A549 (cell line): ENCODE measurements around the gene PRC1. TPM values are rescaled to one million over a fixed set of nuclear protein-coding genes. Genes with fewer than 3 reads are reported as not detected.
A peak's percentile ranks its signal among the peaks of the same experiment; 100 is the strongest.

Experiments
- CEBPB ChIP-seq, 2 experiments: fragments of >200 bp in 1 of 2; sonication (Bioruptor Twin) in 1 of 2; formaldehyde crosslinking in 1 of 2; IDR thresholded peaks; 2 replicates each; pipeline ENCODE4 v1.6.1; 2012 to 2016
- CHD2 ChIP-seq: fragments of 150-350 bp; IDR thresholded peaks from 2 replicates; pipeline ENCODE4 v1.6.1; 2014; ENCODE audit warnings: low read length; ENCODE audit not compliant: partially characterized antibody
- CHD4 ChIP-seq: fragments of 200-600 bp; sonication (generic); IDR thresholded peaks from 2 replicates; pipeline ENCODE4 v1.6.1; 2016; ENCODE audit warnings: antibody characterized with exemption, mild to moderate bottlenecking, borderline replicate concordance
- EHF ChIP-seq: fragments of 250-450 bp; sonication (Bioruptor Pico); IDR thresholded peaks from 2 replicates; pipeline ENCODE4 v1.5.0; 2020; ENCODE audit warnings: mild to moderate bottlenecking
- EHMT2 ChIP-seq: fragments of 200-600 bp; sonication (generic); IDR thresholded peaks from 2 replicates; pipeline ENCODE4 v1.6.1; 2016; ENCODE audit warnings: antibody characterized with exemption, low read depth, mild to moderate bottlenecking, moderate library complexity
- EP300 ChIP-seq, 2 experiments: fragments of >200 bp; sonication (Bioruptor Twin); formaldehyde crosslinking; IDR thresholded peaks; 2 replicates in 1 of 2; 3 replicates in 1 of 2; pipeline ENCODE4 v1.6.1; 2016 to 2017
- FOSL2 ChIP-seq, 2 experiments: fragments of 450-650 bp in 1 of 2; fragments of >200 bp in 1 of 2; sonication (Bioruptor Twin) in 1 of 2; formaldehyde crosslinking; IDR thresholded peaks; 2 replicates each; pipeline versions ENCODE4 v1.5.0 to v1.6.1; 2016 to 2020; ENCODE audit warnings: mild to moderate bottlenecking in 1 of 2, moderate library complexity in 1 of 2
- FOXS1 ChIP-seq: fragments of 250-450 bp; sonication (Bioruptor Pico); IDR thresholded peaks from 2 replicates; pipeline ENCODE4 v1.5.0; 2020; ENCODE audit warnings: mild to moderate bottlenecking, moderate library complexity
- HEYL ChIP-seq: fragments of 250-450 bp; sonication (Bioruptor Pico); IDR thresholded peaks from 2 replicates; pipeline ENCODE4 v1.8.0; 2021; ENCODE audit warnings: mild to moderate bottlenecking, moderate library complexity
- HOXA7 ChIP-seq: fragments of 250-450 bp; sonication (Bioruptor Pico); IDR thresholded peaks from 2 replicates; pipeline ENCODE4 v1.5.0; 2020; ENCODE audit warnings: mild to moderate bottlenecking, moderate library complexity
- HOXB5 ChIP-seq: fragments of 250-450 bp; sonication (Bioruptor Pico); IDR thresholded peaks from 2 replicates; pipeline ENCODE4 v1.5.0; 2020; ENCODE audit warnings: mild to moderate bottlenecking, moderate library complexity
- JUN ChIP-seq, 2 experiments: fragments of >200 bp; sonication (Bioruptor Twin); formaldehyde crosslinking; IDR thresholded peaks; 2 replicates in 1 of 2; 3 replicates in 1 of 2; pipeline ENCODE4 v1.6.1; 2016 to 2017
- KDM1A ChIP-seq: fragments of 200-600 bp; sonication (generic); IDR thresholded peaks from 2 replicates; pipeline ENCODE4 v1.6.1; 2016; ENCODE audit warnings: low read depth, mild to moderate bottlenecking
- KDM5A ChIP-seq: fragments of 200-600 bp; sonication (generic); IDR thresholded peaks from 2 replicates; pipeline ENCODE4 v1.6.1; 2016; ENCODE audit warnings: antibody characterized with exemption, mild to moderate bottlenecking
- MAFK ChIP-seq: fragments of 450-650 bp; IDR thresholded peaks from 2 replicates; pipeline ENCODE4 v1.6.1; 2014; ENCODE audit not compliant: partially characterized antibody
- MYC ChIP-seq: IDR thresholded peaks from 2 replicates; pipeline ENCODE4 v1.6.1; 2012; ENCODE audit warnings: mild to moderate bottlenecking, inconsistent platforms, low read length, improper control_type of control experiment, borderline replicate concordance
- POLR2A ChIP-seq: IDR thresholded peaks from 2 replicates; pipeline ENCODE4 v1.6.1; 2012; ENCODE audit warnings: mild to moderate bottlenecking, low read length
- POLR2AphosphoS2 ChIP-seq: conservative IDR thresholded peaks from 2 replicates; pipeline ENCODE4 v1.6.1; 2012; ENCODE audit warnings: low read length, improper control_type of control experiment, inconsistent platforms
- RAD21 ChIP-seq, 2 experiments: fragments of >200 bp in 1 of 2; sonication (Bioruptor Twin) in 1 of 2; formaldehyde crosslinking in 1 of 2; IDR thresholded peaks in 1 of 2; conservative IDR thresholded peaks in 1 of 2; 2 replicates in 1 of 2; 3 replicates in 1 of 2; pipeline ENCODE4 v1.6.1; 2012 to 2018; ENCODE audit warnings: inconsistent platforms in 1 of 2
- RARB ChIP-seq: fragments of 250-450 bp; sonication (Bioruptor Pico); IDR thresholded peaks from 2 replicates; pipeline ENCODE4 v1.8.0; 2021; ENCODE audit warnings: mild to moderate bottlenecking, moderate library complexity
- RFX5 ChIP-seq: fragments of 450-650 bp; IDR thresholded peaks from 2 replicates; pipeline ENCODE4 v1.7.1; 2014; ENCODE audit warnings: antibody characterized with exemption, mild to moderate bottlenecking, moderate library complexity
- RNF2 ChIP-seq: fragments of 200-600 bp; sonication (generic); IDR thresholded peaks from 2 replicates; pipeline ENCODE4 v1.6.1; 2016; ENCODE audit warnings: low read depth, mild to moderate bottlenecking, antibody characterized with exemption, moderate library complexity, borderline replicate concordance
- SMC3 ChIP-seq: fragments of >200 bp; sonication (Bioruptor Twin); formaldehyde crosslinking; IDR thresholded peaks from 3 replicates; pipeline ENCODE4 v1.6.1; 2018; ENCODE audit warnings: inconsistent platforms
- SREBF2 ChIP-seq: fragments of 450-650 bp; IDR thresholded peaks from 2 replicates; pipeline ENCODE4 v1.6.1; 2014; ENCODE audit warnings: mild to moderate bottlenecking, moderate library complexity
- ZFP36 ChIP-seq: fragments of 450-650 bp; IDR thresholded peaks from 2 replicates; pipeline ENCODE4 v1.6.1; 2014; ENCODE audit warnings: borderline replicate concordance; ENCODE audit not compliant: partially characterized antibody
- ZSCAN20 ChIP-seq: fragments of 250-450 bp; sonication (Bioruptor Pico); IDR thresholded peaks from 2 replicates; pipeline ENCODE4 v1.8.0; 2022; ENCODE audit warnings: mild to moderate bottlenecking, moderate library complexity
- polyA plus RNA-seq, 4 experiments: library from polyadenylated mRNA; depleted of rRNA in 3 of 4; stranded (reverse); fragments of >200 nt; fragmentation: RNase III in 1 of 4; extraction: RNeasy Plus Mini Kit Qiagen cat#74134 plus additional on column Dnase treatment in 1 of 4; gene quantifications; 2 replicates in 3 of 4; 3 replicates in 1 of 4; pipeline ENCODE4 v1.2.3, GENCODE V29; 2011 to 2017
- TF ChIP-seq, protein P1 (sequence below): fragments of 250-450 bp; sonication (Bioruptor Pico); IDR thresholded peaks from 2 replicates; pipeline ENCODE4 v1.5.0; 2021; ENCODE audit warnings: mild to moderate bottlenecking, moderate library complexity, borderline replicate concordance
- TF ChIP-seq, protein P2 (sequence below): fragments of >200 bp; sonication (Bioruptor Twin); formaldehyde crosslinking; IDR thresholded peaks from 2 replicates; pipeline ENCODE4 v1.6.1; 2016
- TF ChIP-seq, protein P3 (sequence below): fragments of 200-600 bp; sonication (generic); IDR thresholded peaks from 2 replicates; pipeline ENCODE4 v1.6.1; 2016; ENCODE audit warnings: antibody characterized with exemption, mild to moderate bottlenecking, moderate library complexity
- TF ChIP-seq, protein P4 (sequence below): fragments of 450-650 bp; IDR thresholded peaks from 2 replicates; pipeline ENCODE4 v1.6.1; 2014; ENCODE audit warnings: antibody characterized with exemption
- TF ChIP-seq, protein P5 (sequence below): fragments of 250-450 bp; sonication (Bioruptor Pico); IDR thresholded peaks from 2 replicates; pipeline ENCODE4 v1.5.0; 2020; ENCODE audit warnings: low read depth, mild to moderate bottlenecking, moderate library complexity
- TF ChIP-seq, protein P6 (sequence below): IDR thresholded peaks from 2 replicates; pipeline ENCODE4 v1.6.1; 2012
- TF ChIP-seq, protein P7 (sequence below): IDR thresholded peaks from 2 replicates; pipeline ENCODE4 v1.6.1; 2012

PRC1 gene
- polyA plus RNA-seq, 2 of the 4 experiments (the other 2 are of a cell fraction) = 303 to 426 TPM

DNA sequence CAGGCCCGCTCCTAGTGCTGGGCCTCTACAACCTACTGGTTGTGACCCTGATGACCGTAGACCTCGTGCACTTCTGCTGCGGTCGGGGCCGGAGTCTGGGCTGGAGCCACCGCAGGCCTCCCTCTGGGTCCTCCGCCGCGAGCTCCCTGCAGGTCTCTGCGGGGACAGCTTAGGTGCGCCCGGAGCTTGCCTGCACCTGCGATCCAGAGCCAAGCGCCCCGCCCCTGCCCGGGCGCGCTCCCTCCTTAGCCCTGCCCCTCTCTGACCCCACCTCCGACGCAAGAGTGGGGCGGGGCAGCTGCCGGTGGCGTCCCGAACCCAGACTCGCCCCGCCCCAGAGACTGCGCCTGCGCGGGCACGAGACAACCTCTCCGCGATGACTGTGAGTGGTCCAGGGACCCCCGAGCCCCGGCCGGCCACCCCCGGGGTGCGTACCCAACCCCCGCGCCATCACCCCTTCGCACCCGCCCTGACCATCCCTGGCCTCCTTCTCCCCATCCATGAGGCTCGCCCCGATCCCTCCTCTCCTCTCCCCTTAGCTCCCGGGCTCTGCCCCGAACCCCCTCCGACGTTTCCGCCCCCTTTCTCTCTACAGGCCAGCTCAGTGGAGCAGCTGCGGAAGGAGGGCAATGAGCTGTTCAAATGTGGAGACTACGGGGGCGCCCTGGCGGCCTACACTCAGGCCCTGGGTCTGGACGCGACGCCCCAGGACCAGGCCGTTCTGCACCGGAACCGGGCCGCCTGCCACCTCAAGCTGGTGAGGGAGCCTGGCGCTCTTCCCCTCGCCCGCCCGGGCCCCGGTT, 59.2 kb downstream of the PRC1 start, which contains the start of gene UNC45A (continued):
- TF ChIP-seq POLR2A (peak; percentile 66), POLR2AphosphoS2 (no peak), CHD2 (no peak), MYC (peak; percentile 45; the same call in 1 of the 2 replicates), SMC3 (no peak), ZSCAN20 (CRISPR knock-in tag) (no peak), HEYL (CRISPR knock-in tag) (no peak), CHD4 (no peak), RNF2 (no peak), KDM1A (no peak), RAD21 (conservative IDR thresholded peaks at IDR 0.05 in 1 of 2, IDR thresholded peaks at IDR 0.05 in 1 of 2) (no peak), ZFP36 (no peak), JUN (IDR thresholded peaks at IDR 0.05) (peak; percentile 39 to 53; a peak in 2 of 5 replicates), FOXS1 (no peak), SREBF2 (no peak), RARB (no peak), RFX5 (no peak), CEBPB (IDR thresholded peaks at IDR 0.05) (no peak), EP300 (IDR thresholded peaks at IDR 0.05) (no peak), FOSL2 (IDR thresholded peaks at IDR 0.05) (no peak), FOSL2 (CRISPR knock-in tag; IDR thresholded peaks at IDR 0.05) (no peak), HOXB5 (no peak; the same call in 1 of the 2 replicates), MAFK (no peak), KDM5A (no peak), EHMT2 (no peak), EHF (CRISPR knock-in tag) (no peak), HOXA7 (CRISPR knock-in tag) (no peak)
- TF ChIP-seq, protein P1, sequence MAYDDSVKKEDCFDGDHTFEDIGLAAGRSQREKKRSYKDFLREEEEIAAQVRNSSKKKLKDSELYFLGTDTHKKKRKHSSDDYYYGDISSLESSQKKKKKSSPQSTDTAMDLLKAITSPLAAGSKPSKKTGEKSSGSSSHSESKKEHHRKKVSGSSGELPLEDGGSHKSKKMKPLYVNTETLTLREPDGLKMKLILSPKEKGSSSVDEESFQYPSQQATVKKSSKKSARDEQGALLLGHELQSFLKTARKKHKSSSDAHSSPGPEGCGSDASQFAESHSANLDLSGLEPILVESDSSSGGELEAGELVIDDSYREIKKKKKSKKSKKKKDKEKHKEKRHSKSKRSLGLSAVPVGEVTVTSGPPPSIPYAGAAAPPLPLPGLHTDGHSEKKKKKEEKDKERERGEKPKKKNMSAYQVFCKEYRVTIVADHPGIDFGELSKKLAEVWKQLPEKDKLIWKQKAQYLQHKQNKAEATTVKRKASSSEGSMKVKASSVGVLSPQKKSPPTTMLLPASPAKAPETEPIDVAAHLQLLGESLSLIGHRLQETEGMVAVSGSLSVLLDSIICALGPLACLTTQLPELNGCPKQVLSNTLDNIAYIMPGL = no peak
- TF ChIP-seq, protein P2, sequence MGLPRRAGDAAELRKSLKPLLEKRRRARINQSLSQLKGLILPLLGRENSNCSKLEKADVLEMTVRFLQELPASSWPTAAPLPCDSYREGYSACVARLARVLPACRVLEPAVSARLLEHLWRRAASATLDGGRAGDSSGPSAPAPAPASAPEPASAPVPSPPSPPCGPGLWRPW = no peak
- TF ChIP-seq, protein P3, sequence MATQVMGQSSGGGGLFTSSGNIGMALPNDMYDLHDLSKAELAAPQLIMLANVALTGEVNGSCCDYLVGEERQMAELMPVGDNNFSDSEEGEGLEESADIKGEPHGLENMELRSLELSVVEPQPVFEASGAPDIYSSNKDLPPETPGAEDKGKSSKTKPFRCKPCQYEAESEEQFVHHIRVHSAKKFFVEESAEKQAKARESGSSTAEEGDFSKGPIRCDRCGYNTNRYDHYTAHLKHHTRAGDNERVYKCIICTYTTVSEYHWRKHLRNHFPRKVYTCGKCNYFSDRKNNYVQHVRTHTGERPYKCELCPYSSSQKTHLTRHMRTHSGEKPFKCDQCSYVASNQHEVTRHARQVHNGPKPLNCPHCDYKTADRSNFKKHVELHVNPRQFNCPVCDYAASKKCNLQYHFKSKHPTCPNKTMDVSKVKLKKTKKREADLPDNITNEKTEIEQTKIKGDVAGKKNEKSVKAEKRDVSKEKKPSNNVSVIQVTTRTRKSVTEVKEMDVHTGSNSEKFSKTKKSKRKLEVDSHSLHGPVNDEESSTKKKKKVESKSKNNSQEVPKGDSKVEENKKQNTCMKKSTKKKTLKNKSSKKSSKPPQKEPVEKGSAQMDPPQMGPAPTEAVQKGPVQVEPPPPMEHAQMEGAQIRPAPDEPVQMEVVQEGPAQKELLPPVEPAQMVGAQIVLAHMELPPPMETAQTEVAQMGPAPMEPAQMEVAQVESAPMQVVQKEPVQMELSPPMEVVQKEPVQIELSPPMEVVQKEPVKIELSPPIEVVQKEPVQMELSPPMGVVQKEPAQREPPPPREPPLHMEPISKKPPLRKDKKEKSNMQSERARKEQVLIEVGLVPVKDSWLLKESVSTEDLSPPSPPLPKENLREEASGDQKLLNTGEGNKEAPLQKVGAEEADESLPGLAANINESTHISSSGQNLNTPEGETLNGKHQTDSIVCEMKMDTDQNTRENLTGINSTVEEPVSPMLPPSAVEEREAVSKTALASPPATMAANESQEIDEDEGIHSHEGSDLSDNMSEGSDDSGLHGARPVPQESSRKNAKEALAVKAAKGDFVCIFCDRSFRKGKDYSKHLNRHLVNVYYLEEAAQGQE = no peak
- TF ChIP-seq, protein P4, sequence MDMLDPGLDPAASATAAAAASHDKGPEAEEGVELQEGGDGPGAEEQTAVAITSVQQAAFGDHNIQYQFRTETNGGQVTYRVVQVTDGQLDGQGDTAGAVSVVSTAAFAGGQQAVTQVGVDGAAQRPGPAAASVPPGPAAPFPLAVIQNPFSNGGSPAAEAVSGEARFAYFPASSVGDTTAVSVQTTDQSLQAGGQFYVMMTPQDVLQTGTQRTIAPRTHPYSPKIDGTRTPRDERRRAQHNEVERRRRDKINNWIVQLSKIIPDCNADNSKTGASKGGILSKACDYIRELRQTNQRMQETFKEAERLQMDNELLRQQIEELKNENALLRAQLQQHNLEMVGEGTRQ = 0 out of 2 replicates have a peak, but pooled peaks have one; percentile 3
- TF ChIP-seq, protein P5, sequence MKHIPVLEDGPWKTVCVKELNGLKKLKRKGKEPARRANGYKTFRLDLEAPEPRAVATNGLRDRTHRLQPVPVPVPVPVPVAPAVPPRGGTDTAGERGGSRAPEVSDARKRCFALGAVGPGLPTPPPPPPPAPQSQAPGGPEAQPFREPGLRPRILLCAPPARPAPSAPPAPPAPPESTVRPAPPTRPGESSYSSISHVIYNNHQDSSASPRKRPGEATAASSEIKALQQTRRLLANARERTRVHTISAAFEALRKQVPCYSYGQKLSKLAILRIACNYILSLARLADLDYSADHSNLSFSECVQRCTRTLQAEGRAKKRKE = no peak
- TF ChIP-seq, protein P6, sequence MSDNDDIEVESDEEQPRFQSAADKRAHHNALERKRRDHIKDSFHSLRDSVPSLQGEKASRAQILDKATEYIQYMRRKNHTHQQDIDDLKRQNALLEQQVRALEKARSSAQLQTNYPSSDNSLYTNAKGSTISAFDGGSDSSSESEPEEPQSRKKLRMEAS = peak; percentile 55
- TF ChIP-seq, protein P7, sequence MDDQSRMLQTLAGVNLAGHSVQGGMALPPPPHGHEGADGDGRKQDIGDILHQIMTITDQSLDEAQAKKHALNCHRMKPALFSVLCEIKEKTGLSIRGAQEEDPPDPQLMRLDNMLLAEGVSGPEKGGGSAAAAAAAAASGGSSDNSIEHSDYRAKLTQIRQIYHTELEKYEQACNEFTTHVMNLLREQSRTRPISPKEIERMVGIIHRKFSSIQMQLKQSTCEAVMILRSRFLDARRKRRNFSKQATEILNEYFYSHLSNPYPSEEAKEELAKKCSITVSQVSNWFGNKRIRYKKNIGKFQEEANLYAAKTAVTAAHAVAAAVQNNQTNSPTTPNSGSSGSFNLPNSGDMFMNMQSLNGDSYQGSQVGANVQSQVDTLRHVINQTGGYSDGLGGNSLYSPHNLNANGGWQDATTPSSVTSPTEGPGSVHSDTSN = 0 out of 2 replicates have a peak, but pooled peaks have one; percentile 8
